GM23338 (cell line): ENCODE data around the gene METTL21C.

ENCODE experiments used
- CREB1 ChIP-seq: fragments of 250-450 bp; sonication (Bioruptor Pico); IDR thresholded peaks from 2 replicates; pipeline ENCODE4 v1.5.0; 2020; ENCODE audit warnings: low read depth, mild to moderate bottlenecking, moderate library complexity
- CTCF ChIP-seq, 2 experiments: fragments of 200-600 bp in 1 of 2; sonication (generic) in 1 of 2; conservative IDR thresholded peaks; 2 replicates each; pipeline versions ENCODE4 v1.5.1 to v1.6.1; 2016 to 2017; ENCODE audit warnings: antibody characterized with exemption in 2 of 2, low read depth in 2 of 2, mild to moderate bottlenecking in 2 of 2, moderate library complexity in 1 of 2
- ETS1 ChIP-seq: IDR thresholded peaks from 2 replicates; pipeline ENCODE4 v1.6.1; 2016; ENCODE audit warnings: antibody characterized with exemption
- EZH2 ChIP-seq: fragments of 200-600 bp; sonication (generic); IDR thresholded peaks from one replicate; pipeline ENCODE4 v1.8.0; 2017; ENCODE audit warnings: antibody characterized with exemption, mild to moderate bottlenecking, low read depth; ENCODE audit not compliant: unreplicated experiment
- EZH2phosphoT487 ChIP-seq: fragments of 200-600 bp; sonication (generic); IDR thresholded peaks from one replicate; pipeline ENCODE4 v1.8.1; 2018; ENCODE audit warnings: antibody characterized with exemption; ENCODE audit not compliant: unreplicated experiment
- JUNB ChIP-seq: IDR thresholded peaks from one replicate; pipeline ENCODE4 v1.6.1; 2016; ENCODE audit warnings: antibody characterized with exemption; ENCODE audit not compliant: unreplicated experiment
- NANOG ChIP-seq: IDR thresholded peaks from 2 replicates; pipeline ENCODE4 v1.6.1; 2016; ENCODE audit warnings: antibody characterized with exemption, borderline replicate concordance
- POLR2AphosphoS5 ChIP-seq: IDR thresholded peaks from 2 replicates; pipeline ENCODE4 v1.6.1; 2016; ENCODE audit warnings: antibody characterized with exemption, low read depth
- STAT1 ChIP-seq: IDR thresholded peaks from one replicate; pipeline ENCODE4 v1.6.1; 2016; ENCODE audit warnings: antibody characterized with exemption; ENCODE audit not compliant: unreplicated experiment
- ZNF331 ChIP-seq: fragments of 250-450 bp; sonication (Bioruptor Pico); IDR thresholded peaks from 2 replicates; pipeline ENCODE4 v1.5.0; 2020; ENCODE audit warnings: low read depth, mild to moderate bottlenecking, moderate library complexity
- ZNF462 ChIP-seq: fragments of 250-450 bp; sonication (Bioruptor Pico); IDR thresholded peaks from 2 replicates; pipeline ENCODE4 v1.5.0; 2020; ENCODE audit warnings: mild to moderate bottlenecking, moderate library complexity
- TF ChIP-seq, protein P1 (sequence below): IDR thresholded peaks from one replicate; pipeline ENCODE4 v1.6.1; 2018; ENCODE audit warnings: antibody characterized with exemption; ENCODE audit not compliant: unreplicated experiment

DNA sequence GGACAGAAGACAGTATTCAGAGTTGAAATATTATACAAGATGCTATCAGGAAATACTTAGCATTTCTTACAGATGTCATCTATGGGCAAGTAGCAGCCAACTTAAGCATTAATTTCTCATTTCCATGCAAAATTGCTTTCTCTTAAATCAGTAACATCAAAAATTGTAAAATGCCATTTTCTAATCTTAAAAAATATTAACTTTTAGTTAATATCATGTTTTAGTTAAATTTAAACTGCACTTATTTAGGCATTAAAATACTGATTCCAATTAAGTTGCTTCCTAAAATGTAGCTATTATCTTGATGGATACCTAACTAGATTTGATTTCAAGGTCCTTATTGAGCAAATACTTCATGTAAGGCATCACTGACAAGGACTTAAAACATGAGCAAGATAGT is 27.8 kb downstream of the METTL21C start:
- TF ChIP-seq JUNB (no peak), CTCF (conservative IDR thresholded peaks at IDR 0.05; ENCODE audit: low read depth in 2 of 2) (no peak), CREB1 (CRISPR knock-in tag) (no peak), POLR2AphosphoS5 (no peak), EZH2 (no peak), EZH2phosphoT487 (no peak), ZNF331 (no peak), ETS1 (no peak), NANOG (no peak), STAT1 (no peak), ZNF462 (CRISPR knock-in tag) (no peak)
- TF ChIP-seq, protein P1, sequence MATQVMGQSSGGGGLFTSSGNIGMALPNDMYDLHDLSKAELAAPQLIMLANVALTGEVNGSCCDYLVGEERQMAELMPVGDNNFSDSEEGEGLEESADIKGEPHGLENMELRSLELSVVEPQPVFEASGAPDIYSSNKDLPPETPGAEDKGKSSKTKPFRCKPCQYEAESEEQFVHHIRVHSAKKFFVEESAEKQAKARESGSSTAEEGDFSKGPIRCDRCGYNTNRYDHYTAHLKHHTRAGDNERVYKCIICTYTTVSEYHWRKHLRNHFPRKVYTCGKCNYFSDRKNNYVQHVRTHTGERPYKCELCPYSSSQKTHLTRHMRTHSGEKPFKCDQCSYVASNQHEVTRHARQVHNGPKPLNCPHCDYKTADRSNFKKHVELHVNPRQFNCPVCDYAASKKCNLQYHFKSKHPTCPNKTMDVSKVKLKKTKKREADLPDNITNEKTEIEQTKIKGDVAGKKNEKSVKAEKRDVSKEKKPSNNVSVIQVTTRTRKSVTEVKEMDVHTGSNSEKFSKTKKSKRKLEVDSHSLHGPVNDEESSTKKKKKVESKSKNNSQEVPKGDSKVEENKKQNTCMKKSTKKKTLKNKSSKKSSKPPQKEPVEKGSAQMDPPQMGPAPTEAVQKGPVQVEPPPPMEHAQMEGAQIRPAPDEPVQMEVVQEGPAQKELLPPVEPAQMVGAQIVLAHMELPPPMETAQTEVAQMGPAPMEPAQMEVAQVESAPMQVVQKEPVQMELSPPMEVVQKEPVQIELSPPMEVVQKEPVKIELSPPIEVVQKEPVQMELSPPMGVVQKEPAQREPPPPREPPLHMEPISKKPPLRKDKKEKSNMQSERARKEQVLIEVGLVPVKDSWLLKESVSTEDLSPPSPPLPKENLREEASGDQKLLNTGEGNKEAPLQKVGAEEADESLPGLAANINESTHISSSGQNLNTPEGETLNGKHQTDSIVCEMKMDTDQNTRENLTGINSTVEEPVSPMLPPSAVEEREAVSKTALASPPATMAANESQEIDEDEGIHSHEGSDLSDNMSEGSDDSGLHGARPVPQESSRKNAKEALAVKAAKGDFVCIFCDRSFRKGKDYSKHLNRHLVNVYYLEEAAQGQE = no peak
